Measurements from ENCODE around the gene TMEM156. TPM values are rescaled to one million over a fixed set of nuclear protein-coding genes. Genes with fewer than 3 reads are reported as not detected.

TMEM156 gene
- polyA plus RNA-seq, 1 of the 3 experiments (the other 2 are of a cell fraction) = 0.13 TPM

GRCh38 chr4:39044956-39045826 is 13.0 kb upstream of the TMEM156 start (continued):
- TF ChIP-seq CTCF (IDR thresholded peaks at IDR 0.05) (no peak), MXI1 (IDR thresholded peaks at IDR 0.05; ENCODE audit: low read depth, low read length) (peak; percentile 54; the same call in 1 of the 2 replicates)

- WGBS (ENCODE audit: low lambda C conversion rate) = 2% methylated on average over 25 of the region's 54 CpGs
- Histone ChIP-seq H3K4me2 (peak overlapping the region; percentile 62; the same call in 1 of the 2 replicates), H3K36me3 (replicated peaks in 1 of 2; ENCODE audit: control insufficient read depth in 1 of 2, insufficient read depth in 2 of 2, low read length in 1 of 2) (peaks cover 0 to 5% of the 10 kb centered on the region in 2 experiments), H3K27me3 (ENCODE audit: insufficient read depth) (no peaks in the 10 kb centered on the region), H3F3A (replicated peaks; ENCODE audit: insufficient read depth) (peaks cover 22% of the 10 kb centered on the region), H3K79me2 (ENCODE audit: insufficient read depth) (peaks cover 39% of the 10 kb centered on the region), H3K9me2 (no peaks in the 10 kb centered on the region), H3K9me3 (no peaks in the 10 kb centered on the region), H3K4me3 (ENCODE audit: low read depth in 2 of 2, low read length in 1 of 2) (peak overlapping the region; percentile 64 to 82), H3K9ac (peak overlapping the region; percentile 82; the same call in 1 of the 2 replicates), H4K20me1 (ENCODE audit: insufficient read depth) (peaks cover 3% of the 10 kb centered on the region; the same call in 1 of the 2 replicates), H3K27ac (ENCODE audit: low read depth in 2 of 2, low read length in 1 of 2) (peak overlapping the region; percentile 67 to 79), H2AFZ (ENCODE audit: low read depth) (peak overlapping the region; percentile 85), H3K4me1 (ENCODE audit: control insufficient read depth in 1 of 2, insufficient read depth in 2 of 2, low read depth in 1 of 2, low read length in 1 of 2) (peaks cover 6 to 23% of the 10 kb centered on the region in 2 experiments; a peak in 2 of 4 replicates)
- DNase-seq = peak; percentile 95
- ChIA-PET CTCF (interaction anchor here (0.7 to 2.4 kb wide), 4 partner anchors 38 to 142 kb away, joined by 3 to 8 read pairs (median 4); no protein-coding TSS in a partner anchor), POLR2A (interaction anchor here (0.6 to 1.2 kb wide), 5 partner anchors 9 to 237 kb away, joined by 3 to 4 read pairs (median 3); no protein-coding TSS in a partner anchor)
- TF ChIP-seq TAF1 (IDR thresholded peaks at IDR 0.05; ENCODE audit: borderline replicate concordance, low read depth, low read length) (0 out of 2 replicates have a peak, but pooled peaks have one; percentile 6), FOXM1 (IDR thresholded peaks at IDR 0.05; ENCODE audit: low read depth) (no peak), USF2 (IDR thresholded peaks at IDR 0.05; ENCODE audit: borderline replicate concordance, low read depth, low read length) (no peak), GATA2 (CRISPR knock-in tag; IDR thresholded peaks at IDR 0.05) (no peak), CTCF (IDR thresholded peaks at IDR 0.05) (0 out of 2 replicates have a peak, but pooled peaks have one; percentile 15), FOXJ3 (CRISPR knock-in tag; IDR thresholded peaks at IDR 0.05) (no peak), RAD21 (IDR thresholded peaks at IDR 0.05; ENCODE audit: low read length) (no peak; the same call in 1 of the 2 replicates), REST (IDR thresholded peaks at IDR 0.05; ENCODE audit: low read depth, low read length) (no peak), EZH2phosphoT487 (IDR thresholded peaks at IDR 0.05; ENCODE audit: borderline replicate concordance, low read depth) (no peak), CHD2 (IDR thresholded peaks at IDR 0.05; ENCODE audit: low read length, partially characterized antibody) (peak; percentile 83), NRF1 (IDR thresholded peaks at IDR 0.05; ENCODE audit: low read depth, low read length) (no peak), ZBTB33 (IDR thresholded peaks at IDR 0.05; ENCODE audit: borderline replicate concordance, low read depth) (no peak), NFIC (IDR thresholded peaks at IDR 0.05; ENCODE audit: borderline replicate concordance) (no peak)
Measured at GRCh38 chr4:39044364-39044955, 12.3 kb upstream of the TMEM156 start.
